Muscle of arm (tissue), 12 donors: ENCODE data around the gene THPO. TPM values are rescaled to one million over a fixed set of nuclear protein-coding genes. Genes with fewer than 3 reads are reported as not detected.
"Not testable (repeated sequence)": the region's sequence is repeated elsewhere in the genome, so short reads cannot be mapped to it uniquely, and the experiment has no call there.

ENCODE experiments used
- DNase-seq: peaks from one replicate; pipeline ENCODE4 v3.0.0-alpha.2; 2013
- polyA plus RNA-seq, 12 donors: library from polyadenylated mRNA; unstranded; fragments of 120-200 nt; gene quantifications; one replicate each; pipeline ENCODE4 v1.2.1, GENCODE V29; 2013; ENCODE audit not compliant: insufficient read length in 12 of 12

The THPO gene
- polyA plus RNA-seq, 12 donors, result 1.5 to 2.2 (median 2.0) TPM; not detected in 2

- DNase-seq, result no peak
These were observed 26.4 kb downstream of the THPO start for GRCh38 chr3:184351511-184352148.

GRCh38 chr3:184350618-184351017, 27.4 kb downstream of the THPO start:
- no peak for DNase-seq

GRCh38 chr3:184349563-184350470, 28.2 kb downstream of the THPO start:
- DNase-seq, result no peak

GRCh38 chr3:184348057-184348382, 30.0 kb downstream of the THPO start:
- DNase-seq, result no peak

GRCh38 chr3:184347321-184348056, 30.5 kb downstream of the THPO start:
- no peak for DNase-seq

- no peak for DNase-seq
These were observed 31.4 kb downstream of the THPO start for GRCh38 chr3:184346480-184347190.

- no peak for DNase-seq
These were observed 32.5 kb downstream of the THPO start for GRCh38 chr3:184345317-184346144.

- DNase-seq, result no peak
These were observed 33.3 kb downstream of the THPO start for GRCh38 chr3:184344579-184345316.

GRCh38 chr3:184343200-184343876, 34.7 kb downstream of the THPO start:
- DNase-seq, result no peak

GRCh38 chr3:184341925-184342324, 36.1 kb downstream of the THPO start:
- DNase-seq, result no peak

- not testable (repeated sequence) for DNase-seq
These were observed 38.4 kb downstream of the THPO start for GRCh38 chr3:184339451-184340135.

- DNase-seq, result no peak
These were observed 39.0 kb downstream of the THPO start for GRCh38 chr3:184339001-184339400.

- peak; percentile 90 for DNase-seq
These were observed 39.5 kb downstream of the THPO start for GRCh38 chr3:184338511-184338945.

- no peak for DNase-seq
These were observed 40.0 kb downstream of the THPO start for GRCh38 chr3:184337981-184338380.

GRCh38 chr3:184337399-184337714, 40.6 kb downstream of the THPO start, which contains the start of gene FAM131A:
FAM131A (plus strand) TSS chr3:184337600; CDS start chr3:184337631, 31 bp downstream.
- DNase-seq, result peak; percentile 89

GRCh38 chr3:184336547-184337398, 41.2 kb downstream of the THPO start:
- DNase-seq, result peak; percentile 70

GRCh38 chr3:184335661-184336546, 42.1 kb downstream of the THPO start:
- DNase-seq, result peak; percentile 89
